IPS-20b (cell line): ENCODE data around the gene RANBP9.

ENCODE experiments used
- H3K27ac ChIP-seq: one replicate; pipeline ENCODE4 v1.5.1; 2013; ENCODE audit warnings: low read length
- H3K27me3 ChIP-seq: 2 replicates; pipeline ENCODE4 v1.6.1; 2013; ENCODE audit warnings: mild to moderate bottlenecking, low read length, inconsistent platforms; ENCODE audit not compliant: insufficient read depth
- H3K36me3 ChIP-seq: 2 replicates; pipeline ENCODE4 v1.6.1; 2013; ENCODE audit warnings: low read depth, mild to moderate bottlenecking, inconsistent platforms, low read length, moderate library complexity; ENCODE audit not compliant: insufficient read depth
- H3K4me1 ChIP-seq: 2 replicates; pipeline ENCODE4 v1.6.1; 2013; ENCODE audit warnings: mild to moderate bottlenecking, control low read depth, inconsistent platforms, low read length, moderate library complexity; ENCODE audit not compliant: insufficient read depth
- H3K4me3 ChIP-seq: 2 replicates; pipeline ENCODE4 v1.5.1; 2013; ENCODE audit warnings: mild to moderate bottlenecking, low read length, inconsistent platforms
- H3K9ac ChIP-seq: 2 replicates; pipeline ENCODE4 v1.6.1; 2013; ENCODE audit warnings: low read depth, mild to moderate bottlenecking, inconsistent platforms, low read length, moderate library complexity
- H3K9me3 ChIP-seq: 2 replicates; pipeline ENCODE4 v1.6.1; 2013; ENCODE audit warnings: mild to moderate bottlenecking, low read depth, low read length, inconsistent platforms; ENCODE audit not compliant: insufficient read depth

Gene RANBP9

DNA sequence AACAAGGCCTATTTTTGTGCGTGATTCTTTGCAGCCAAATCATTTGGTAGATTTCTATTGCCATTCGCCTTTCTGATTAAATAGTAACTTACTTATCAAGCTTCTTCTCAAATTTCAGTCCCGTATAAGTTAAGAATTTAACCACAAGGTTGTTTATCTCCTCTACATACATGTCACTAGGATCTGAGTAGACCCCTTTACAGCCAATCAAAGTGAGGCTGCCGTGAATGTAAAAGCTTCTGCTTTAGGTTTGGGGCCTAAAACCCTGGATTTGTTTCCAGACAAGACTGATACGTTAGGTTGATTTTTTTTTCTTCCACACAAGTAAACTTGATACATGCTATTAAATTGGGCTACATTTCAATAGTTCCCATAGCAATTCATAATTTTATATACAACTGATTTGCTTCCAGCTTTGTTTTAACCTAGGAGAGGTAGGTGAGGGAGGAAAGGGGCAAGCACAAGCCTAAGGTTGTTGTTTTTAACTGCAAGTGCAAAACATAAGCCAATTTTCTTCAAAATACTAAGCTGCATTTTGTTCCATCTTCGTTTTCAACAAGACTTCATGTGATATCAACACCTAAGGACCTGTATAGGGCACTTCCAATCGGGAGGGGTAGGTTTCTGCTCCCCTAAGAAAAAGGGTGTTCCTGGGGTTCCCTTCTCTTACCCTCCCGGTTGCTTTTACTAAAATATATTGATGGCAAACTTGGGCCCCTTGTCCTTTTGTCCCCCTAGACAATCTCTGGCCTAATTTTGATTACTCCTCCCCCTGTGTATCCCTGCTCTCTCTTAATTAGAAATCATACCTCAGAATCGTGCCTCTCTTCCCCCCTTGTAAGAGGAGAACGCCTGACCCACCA is 1.7 kb downstream of the RANBP9 start:
- Histone ChIP-seq H3K27ac (no peak overlapping the region), H3K4me3 (peak overlapping the region; percentile 93)

GRCh38 chr6:13708736-13709135 is 2.9 kb downstream of the RANBP9 start:
- H3K27ac ChIP-seq: no peak overlapping the region
- peaks cover 10% of the 10 kb centered on the region for H3K4me1 ChIP-seq
- no peaks in the 10 kb centered on the region for H3K27me3 ChIP-seq
- H3K9ac ChIP-seq: peak overlapping the region; percentile 86; the same call in 1 of the 2 replicates
- H3K4me3 ChIP-seq: peak overlapping the region; percentile 93
- no peaks in the 10 kb centered on the region for H3K9me3 ChIP-seq
- no peaks in the 10 kb centered on the region for H3K36me3 ChIP-seq

More for the DNA sequence above, 1.7 kb downstream of the RANBP9 start:
- peak overlapping the region; percentile 86 for H3K9ac ChIP-seq
- no peaks in the 10 kb centered on the region for H3K27me3 ChIP-seq
- no peaks in the 10 kb centered on the region for H3K9me3 ChIP-seq
- no peaks in the 10 kb centered on the region for H3K36me3 ChIP-seq
- peaks cover 10% of the 10 kb centered on the region for H3K4me1 ChIP-seq

DNA sequence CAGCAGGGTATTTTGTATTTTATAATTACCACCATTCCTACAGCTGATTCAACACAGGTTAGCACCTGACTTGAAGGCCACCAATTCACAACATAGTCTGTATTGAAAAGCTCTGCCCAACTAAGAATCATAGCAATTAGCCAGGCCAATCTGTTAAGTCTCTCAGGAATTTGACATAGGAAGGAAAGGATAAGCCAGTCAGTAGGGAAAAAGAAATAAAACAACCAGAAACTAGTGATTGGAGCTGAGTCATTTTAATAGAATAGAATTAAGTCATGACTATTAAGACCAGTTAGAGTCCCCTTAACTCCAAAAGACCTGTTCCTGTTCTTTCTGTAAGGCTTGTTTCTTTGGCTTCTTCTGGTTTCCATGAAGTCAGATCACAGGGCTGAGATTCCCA is 8.1 kb downstream of the RANBP9 start:
- Histone ChIP-seq H3K27me3 (no peaks in the 10 kb centered on the region), H3K4me3 (no peak overlapping the region), H3K9me3 (no peaks in the 10 kb centered on the region), H3K27ac (no peak overlapping the region), H3K4me1 (peaks cover 3% of the 10 kb centered on the region), H3K9ac (no peak overlapping the region), H3K36me3 (no peaks in the 10 kb centered on the region)

DNA sequence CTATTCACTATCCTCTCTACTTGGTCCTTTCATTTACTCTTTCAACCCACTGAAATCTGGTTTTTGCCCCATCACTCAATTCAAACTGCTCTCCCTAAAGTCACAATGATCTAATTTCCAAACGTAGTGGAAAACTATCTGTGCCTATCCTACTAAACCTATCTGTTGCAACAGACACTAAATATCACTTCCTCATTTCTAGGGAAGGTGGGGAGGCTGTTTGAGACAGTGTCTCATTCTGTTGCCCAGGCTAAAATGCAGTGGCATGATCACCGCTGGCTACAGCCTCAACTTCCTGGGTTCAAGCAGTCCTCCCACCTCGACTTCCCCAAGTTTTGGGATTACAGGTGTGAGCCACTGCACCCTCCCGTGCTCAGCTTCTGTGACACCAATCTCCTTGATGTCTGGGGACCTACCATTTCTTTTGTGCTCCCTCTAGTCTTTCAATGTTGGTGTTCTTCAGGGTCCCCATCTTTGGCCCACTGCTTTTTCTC is 8.8 kb downstream of the RANBP9 start:
- no peak overlapping the region for H3K9ac ChIP-seq
- H3K36me3 ChIP-seq: no peaks in the 10 kb centered on the region
- H3K4me1 ChIP-seq: peaks cover 3% of the 10 kb centered on the region; the same call in 1 of the 2 replicates
- H3K27ac ChIP-seq: no peak overlapping the region
- H3K4me3 ChIP-seq: no peak overlapping the region
- H3K27me3 ChIP-seq: no peaks in the 10 kb centered on the region
- H3K9me3 ChIP-seq: no peaks in the 10 kb centered on the region

- H3K27ac ChIP-seq: no peak overlapping the region
- peaks cover 12% of the 10 kb centered on the region; the same call in 1 of the 2 replicates for H3K36me3 ChIP-seq
- H3K4me1 ChIP-seq: peaks cover 10% of the 10 kb centered on the region
- H3K9me3 ChIP-seq: no peaks in the 10 kb centered on the region
- H3K27me3 ChIP-seq: no peaks in the 10 kb centered on the region
- H3K4me3 ChIP-seq: no peak overlapping the region
- H3K9ac ChIP-seq: no peak overlapping the region
These were observed 11.4 kb downstream of the RANBP9 start for GRCh38 chr6:13700232-13700631.

- Histone ChIP-seq H3K36me3 (peaks cover 12% of the 10 kb centered on the region), H3K4me1 (peaks cover 14% of the 10 kb centered on the region), H3K4me3 (no peak overlapping the region), H3K27me3 (no peaks in the 10 kb centered on the region), H3K27ac (no peak overlapping the region), H3K9me3 (no peaks in the 10 kb centered on the region), H3K9ac (no peak overlapping the region)
These were observed 12.9 kb downstream of the RANBP9 start for GRCh38 chr6:13698715-13699114.

DNA sequence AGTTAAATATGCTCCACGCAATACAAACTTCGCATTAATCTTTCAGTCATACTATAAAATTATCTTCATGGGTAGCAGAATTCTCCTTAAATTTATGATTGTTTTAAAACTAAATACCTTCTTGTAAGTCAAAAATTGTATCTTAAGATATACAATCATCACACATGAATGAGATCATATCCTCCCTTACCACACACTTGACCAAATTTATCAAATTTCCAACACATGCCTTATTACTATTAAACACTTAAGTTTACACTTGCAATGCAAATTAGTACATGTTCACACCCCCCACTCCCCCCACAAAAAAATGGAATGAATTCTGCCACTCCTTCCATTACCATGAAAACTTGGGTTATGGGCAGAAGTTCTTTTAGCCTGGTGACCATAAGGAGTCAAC is 13.8 kb downstream of the RANBP9 start:
- Histone ChIP-seq H3K9me3 (no peaks in the 10 kb centered on the region), H3K4me3 (no peak overlapping the region), H3K27me3 (no peaks in the 10 kb centered on the region), H3K27ac (no peak overlapping the region), H3K4me1 (peaks cover 14% of the 10 kb centered on the region), H3K36me3 (peaks cover 12% of the 10 kb centered on the region), H3K9ac (no peak overlapping the region)

GRCh38 chr6:13696226-13696625 is 15.4 kb downstream of the RANBP9 start:
- Histone ChIP-seq H3K4me3 (no peak overlapping the region), H3K9ac (no peak overlapping the region), H3K27me3 (no peaks in the 10 kb centered on the region), H3K4me1 (peaks cover 14% of the 10 kb centered on the region), H3K27ac (no peak overlapping the region), H3K36me3 (peaks cover 12% of the 10 kb centered on the region), H3K9me3 (no peaks in the 10 kb centered on the region)

DNA sequence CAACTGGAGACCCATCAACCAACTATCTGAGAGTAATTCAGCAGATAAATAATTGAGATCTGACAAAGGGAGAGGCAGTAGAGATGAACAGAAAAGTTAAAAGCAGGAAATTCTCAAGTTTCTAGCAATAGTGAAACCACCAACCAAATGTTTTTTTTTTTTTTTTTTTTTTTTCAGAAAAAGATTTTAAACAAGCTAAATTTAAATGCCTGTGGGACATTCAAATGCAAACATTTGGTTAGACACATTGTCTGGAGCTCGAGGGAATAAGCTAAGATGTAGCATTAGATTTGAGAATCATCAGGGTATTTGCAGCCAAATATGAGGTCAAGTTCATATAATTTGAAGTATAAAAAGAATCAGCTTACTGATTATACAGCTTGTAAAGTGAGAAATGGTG is 16.4 kb downstream of the RANBP9 start:
- no peak overlapping the region for H3K27ac ChIP-seq
- no peak overlapping the region for H3K4me3 ChIP-seq
- H3K9ac ChIP-seq: no peak overlapping the region
- H3K9me3 ChIP-seq: no peaks in the 10 kb centered on the region
- peaks cover 12% of the 10 kb centered on the region for H3K36me3 ChIP-seq
- H3K27me3 ChIP-seq: no peaks in the 10 kb centered on the region
- H3K4me1 ChIP-seq: peaks cover 14% of the 10 kb centered on the region

DNA sequence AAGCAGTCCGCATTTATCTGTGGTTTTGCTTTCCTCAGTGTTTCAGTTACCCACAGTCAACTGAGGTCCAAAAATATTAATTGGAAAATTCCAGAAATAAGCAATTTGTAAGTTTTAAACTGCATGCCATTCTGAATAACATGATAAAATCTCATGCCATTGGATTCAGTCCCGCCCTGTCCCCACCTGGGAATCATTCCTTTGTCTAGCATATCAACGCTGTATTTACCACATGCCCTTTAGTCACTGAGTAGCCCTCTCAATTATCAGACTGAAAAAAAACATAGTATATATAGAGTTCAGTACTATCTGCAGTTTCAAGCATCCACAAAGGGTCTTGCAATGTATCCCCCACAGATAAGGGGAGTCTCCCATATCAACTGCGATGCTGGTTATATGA is 17.1 kb downstream of the RANBP9 start:
- no peak overlapping the region for H3K4me3 ChIP-seq
- H3K4me1 ChIP-seq: peaks cover 14% of the 10 kb centered on the region
- H3K9ac ChIP-seq: no peak overlapping the region
- no peaks in the 10 kb centered on the region for H3K9me3 ChIP-seq
- H3K27ac ChIP-seq: no peak overlapping the region
- no peaks in the 10 kb centered on the region for H3K27me3 ChIP-seq
- peaks cover 12% of the 10 kb centered on the region for H3K36me3 ChIP-seq

DNA sequence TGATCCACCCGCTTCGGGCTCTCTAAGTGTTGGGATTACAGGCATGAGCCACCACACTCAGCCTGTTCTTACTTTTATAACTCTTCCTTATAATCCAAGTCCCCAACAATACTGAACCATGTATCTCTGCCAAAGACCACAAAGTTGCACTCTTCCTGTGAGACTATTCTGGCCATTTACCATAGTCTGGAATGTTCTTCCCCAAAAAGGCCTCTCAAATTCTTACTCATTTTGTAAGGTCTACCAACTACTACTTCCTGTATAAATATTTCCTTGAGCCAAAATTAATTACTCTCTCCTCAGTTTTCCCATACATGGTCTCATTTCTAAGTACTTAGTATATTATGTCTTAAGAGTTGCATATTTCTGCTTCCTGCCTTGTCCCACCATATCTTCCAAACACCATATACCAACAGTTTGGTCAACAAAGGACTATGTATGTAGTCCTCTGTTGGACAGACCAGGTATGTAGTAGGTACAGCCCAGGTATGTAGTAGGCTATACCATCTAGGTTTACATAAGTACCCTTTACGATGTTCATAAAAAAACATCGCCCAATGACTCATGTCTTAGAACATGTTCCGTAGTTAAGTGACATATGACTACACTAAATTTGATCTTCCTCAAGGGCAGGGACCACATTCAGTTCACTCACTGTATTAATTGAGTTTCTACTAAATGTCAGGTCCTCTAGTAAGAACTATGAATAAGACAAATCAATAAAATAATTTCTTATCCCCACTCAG is 22.0 kb downstream of the RANBP9 start:
- H3K27me3 ChIP-seq: no peaks in the 10 kb centered on the region
- H3K9ac ChIP-seq: no peak overlapping the region
- no peak overlapping the region for H3K27ac ChIP-seq
- no peak overlapping the region for H3K4me3 ChIP-seq
- no peaks in the 10 kb centered on the region for H3K9me3 ChIP-seq
- peaks cover 1% of the 10 kb centered on the region; the same call in 1 of the 2 replicates for H3K4me1 ChIP-seq
- H3K36me3 ChIP-seq: no peaks in the 10 kb centered on the region; the same call in 1 of the 2 replicates
